ENCODE data around the gene CACNA2D1. TPM values are rescaled to one million over a fixed set of nuclear protein-coding genes. Genes with fewer than 3 reads are reported as not detected.

The CACNA2D1 gene
- total RNA-seq, 4 donors from 2014 or later = 3.0 to 15.7 (median 8.6) TPM

GRCh38 chr7:82249979-82250378 lies 193.6 kb downstream of the CACNA2D1 start:
- intact Hi-C loops (cut with DNase I; ENCODE audit: low total_unique reads) = no loop called here
- WGBS, 2 donors = 90 to 93% methylated on average over 2 of the region's 2 CpGs
- H3K4me3 ChIP-seq (ENCODE audit: low read depth, poor library complexity, severe bottlenecking) = no peak overlapping the region
- TF ChIP-seq POLR2A (IDR thresholded peaks at IDR 0.05) (no peak), CTCF (IDR thresholded peaks at IDR 0.05) (no peak)
- DNase-seq (ENCODE audit: low spot score in 2 of 2) = no peak

- 71% methylated on average over 3 of the region's 3 CpGs for WGBS, 2 donors
- intact Hi-C loops (cut with DNase I; ENCODE audit: low total_unique reads) = no loop called here
- no peak overlapping the region for H3K4me3 ChIP-seq (ENCODE audit: low read depth, poor library complexity, severe bottlenecking)
- no peak for DNase-seq (ENCODE audit: low spot score in 2 of 2)
- TF ChIP-seq CTCF (IDR thresholded peaks at IDR 0.05) (no peak), POLR2A (IDR thresholded peaks at IDR 0.05) (no peak)
Measured at GRCh38 chr7:82247814-82248433, 195.7 kb downstream of the CACNA2D1 start.

GRCh38 chr7:82244947-82245517 lies 198.5 kb downstream of the CACNA2D1 start:
- DNase-seq (ENCODE audit: low spot score in 2 of 2) = no peak
- no peak for TF ChIP-seq CTCF (IDR thresholded peaks at IDR 0.05)
- no peak for TF ChIP-seq POLR2A (IDR thresholded peaks at IDR 0.05)

GRCh38 chr7:82241356-82241755 lies 202.2 kb downstream of the CACNA2D1 start:
- H3K4me3 ChIP-seq (ENCODE audit: low read depth, poor library complexity, severe bottlenecking) = no peak overlapping the region
- intact Hi-C loops (cut with DNase I; ENCODE audit: low total_unique reads) = no loop called here
- no peak for DNase-seq (ENCODE audit: low spot score in 2 of 2)
- TF ChIP-seq CTCF (IDR thresholded peaks at IDR 0.05) (no peak), POLR2A (IDR thresholded peaks at IDR 0.05) (no peak)

More at GRCh38 chr7:82244947-82245517, 198.5 kb downstream of the CACNA2D1 start:
- intact Hi-C loops (cut with DNase I; ENCODE audit: low total_unique reads) = no loop called here
- 83 to 87% methylated on average over 3 of the region's 3 CpGs for WGBS, 2 donors
- no peak overlapping the region for H3K4me3 ChIP-seq (ENCODE audit: low read depth, poor library complexity, severe bottlenecking)

GRCh38 chr7:82235713-82236112 lies 207.9 kb downstream of the CACNA2D1 start:
- DNase-seq (ENCODE audit: low spot score in 2 of 2) = no peak
- intact Hi-C loops (cut with DNase I; ENCODE audit: low total_unique reads) = no loop called here
- 79 to 90% methylated on average over 2 of the region's 2 CpGs for WGBS, 2 donors
- no peak for TF ChIP-seq POLR2A (IDR thresholded peaks at IDR 0.05)
- no peak for TF ChIP-seq CTCF (IDR thresholded peaks at IDR 0.05)
- no peak overlapping the region for H3K4me3 ChIP-seq (ENCODE audit: low read depth, poor library complexity, severe bottlenecking)
